Dendritic cell treated with granulocyte-macrophage colony-stimulating factor and Interleukin-4, amounts not matched to agents 40 ng/mL and 50 ng/mL, for 4 days (primary cell): ENCODE results near the gene GLCCI1.

Experiments
- H3K27ac Mint-ChIP-seq: one replicate; pipeline ENCODE4 v1.8.0; 2022; ENCODE audit warnings: mild to moderate bottlenecking, mixed read lengths
- H3K27me3 Mint-ChIP-seq: one replicate; pipeline ENCODE4 v1.8.0; 2022; ENCODE audit warnings: mild to moderate bottlenecking, mixed read lengths
- H3K36me3 Mint-ChIP-seq: one replicate; pipeline ENCODE4 v1.8.0; 2022; ENCODE audit warnings: low read depth, mixed read lengths
- H3K4me1 Mint-ChIP-seq: one replicate; pipeline ENCODE4 v1.8.0; 2022; ENCODE audit warnings: low read depth, mixed read lengths
- H3K4me3 Mint-ChIP-seq: one replicate; pipeline ENCODE4 v1.8.0; 2022; ENCODE audit warnings: mild to moderate bottlenecking, moderate library complexity, mixed read lengths
- H3K9me3 Mint-ChIP-seq: one replicate; pipeline ENCODE4 v1.8.0; 2022; ENCODE audit warnings: mixed read lengths
- intact Hi-C: fragments of 100-400 bp; cut with micrococcal nuclease; formaldehyde crosslinking; loops from one replicate; pipeline ENCODE4 v1.15.0; 2022

Gene GLCCI1

GRCh38 chr7:7969306-7970236 is 975 bp downstream of the GLCCI1 start:
- intact Hi-C loops: loop anchor here (2.0 to 10.0 kb wide), 5 partner anchors 102 to 787 kb away; partner anchors contain the start of genes C1GALT1, MIOS and UMAD1
- H3K27ac Mint-ChIP-seq: no peak overlapping the region
- peaks cover 11% of the 10 kb centered on the region for H3K4me1 Mint-ChIP-seq
- peaks cover 9% of the 10 kb centered on the region for H3K36me3 Mint-ChIP-seq
- peak overlapping the region; percentile 86 for H3K4me3 Mint-ChIP-seq
- peaks cover 1% of the 10 kb centered on the region for H3K27me3 Mint-ChIP-seq
- no peaks in the 10 kb centered on the region for H3K9me3 Mint-ChIP-seq

DNA sequence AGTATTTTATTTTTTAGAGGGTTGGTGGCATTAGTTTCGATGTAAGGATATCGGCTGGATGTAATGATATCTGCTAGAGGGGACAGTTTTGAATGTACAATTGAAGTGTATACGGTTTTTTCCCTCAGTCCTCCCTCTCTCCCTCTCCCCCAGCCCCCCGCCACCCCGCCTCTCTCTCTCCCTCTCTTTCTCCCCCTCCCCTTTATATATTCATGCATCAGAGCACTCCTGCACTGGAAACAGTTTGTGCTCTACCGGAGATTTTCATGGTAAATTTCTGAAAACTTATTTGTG is 1.6 kb downstream of the GLCCI1 start:
- H3K27ac Mint-ChIP-seq: no peak overlapping the region
- no peak overlapping the region for H3K4me3 Mint-ChIP-seq
- peaks cover 1% of the 10 kb centered on the region for H3K27me3 Mint-ChIP-seq
- peaks cover 11% of the 10 kb centered on the region for H3K4me1 Mint-ChIP-seq
- intact Hi-C loops: loop anchor here (10.0 kb wide), 1 partner anchor 215 kb away; no protein-coding TSS in a partner anchor
- peaks cover 9% of the 10 kb centered on the region for H3K36me3 Mint-ChIP-seq
- H3K9me3 Mint-ChIP-seq: no peaks in the 10 kb centered on the region

GRCh38 chr7:7970531-7971307 is 2.1 kb downstream of the GLCCI1 start:
- Mint-ChIP-seq H3K4me1 (peaks cover 11% of the 10 kb centered on the region), H3K9me3 (no peaks in the 10 kb centered on the region), H3K36me3 (peaks cover 9% of the 10 kb centered on the region), H3K4me3 (no peak overlapping the region), H3K27me3 (peaks cover 1% of the 10 kb centered on the region), H3K27ac (no peak overlapping the region)
- intact Hi-C loops: loop anchor here (10.0 kb wide), 1 partner anchor 216 kb away; no protein-coding TSS in a partner anchor

- Mint-ChIP-seq H3K36me3 (peaks cover 9% of the 10 kb centered on the region), H3K4me3 (no peak overlapping the region), H3K27ac (no peak overlapping the region), H3K9me3 (no peaks in the 10 kb centered on the region), H3K27me3 (peaks cover 1% of the 10 kb centered on the region), H3K4me1 (peaks cover 15% of the 10 kb centered on the region)
- intact Hi-C loops: loop anchor here (10.0 kb wide), 1 partner anchor 217 kb away; no protein-coding TSS in a partner anchor
These were observed 2.9 kb downstream of the GLCCI1 start for GRCh38 chr7:7971308-7972040.

DNA sequence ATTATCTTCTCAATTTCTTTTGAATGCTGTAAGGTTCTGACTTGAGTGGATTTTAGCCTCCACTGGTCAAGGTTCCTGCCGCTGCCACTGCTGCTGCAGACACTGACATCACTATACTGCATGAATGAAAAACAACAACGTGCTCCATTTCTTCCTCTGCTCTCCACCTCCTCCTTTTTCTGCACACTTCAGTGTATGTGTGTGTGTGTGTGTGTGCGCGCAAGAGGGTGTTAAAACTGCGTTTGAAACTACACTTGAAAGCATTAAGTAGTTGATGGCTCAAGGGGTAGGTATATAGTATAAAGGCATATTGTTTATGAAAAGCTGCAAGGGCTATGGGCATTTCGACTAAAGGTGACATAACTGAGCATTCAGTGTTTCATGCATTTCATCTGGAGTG is 3.5 kb downstream of the GLCCI1 start:
- Mint-ChIP-seq H3K4me3 (no peak overlapping the region), H3K36me3 (peaks cover 9% of the 10 kb centered on the region), H3K4me1 (peaks cover 16% of the 10 kb centered on the region), H3K27me3 (peaks cover 1% of the 10 kb centered on the region), H3K9me3 (no peaks in the 10 kb centered on the region), H3K27ac (no peak overlapping the region)
- intact Hi-C loops: loop anchor here (10.0 kb wide), 1 partner anchor 217 kb away; no protein-coding TSS in a partner anchor

DNA sequence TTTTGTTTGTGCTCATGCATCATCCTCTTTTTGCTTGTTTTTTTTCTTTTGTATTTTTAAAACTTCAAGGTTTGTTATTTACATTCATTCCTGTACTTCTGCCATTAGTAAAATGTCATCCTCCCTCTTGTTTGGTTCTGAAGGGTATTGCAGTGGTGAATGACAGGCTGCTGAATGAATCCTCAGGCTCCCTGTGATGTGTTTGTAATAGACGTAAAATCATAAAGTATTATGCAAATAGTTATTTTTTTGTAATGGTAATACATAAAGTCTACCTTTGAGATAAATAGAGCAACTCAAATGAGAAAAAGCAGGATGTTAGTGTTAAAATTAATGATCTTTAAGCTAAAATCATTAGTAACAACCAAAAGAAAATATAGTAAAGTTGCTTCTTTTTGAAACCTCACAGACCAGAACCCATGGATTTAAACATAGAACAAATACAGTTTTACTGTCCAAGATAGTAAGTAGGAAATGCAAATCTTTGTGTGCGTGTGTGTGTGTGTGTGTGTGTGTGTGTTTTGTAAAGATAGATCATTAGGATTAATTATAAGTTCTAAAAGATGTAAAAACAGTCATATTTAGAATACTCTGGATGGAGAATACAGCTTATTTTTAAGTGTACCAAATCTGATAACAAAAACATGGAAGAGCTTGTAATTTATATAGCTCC is 4.5 kb downstream of the GLCCI1 start:
- Mint-ChIP-seq H3K4me1 (peaks cover 11% of the 10 kb centered on the region), H3K36me3 (peaks cover 9% of the 10 kb centered on the region), H3K9me3 (no peaks in the 10 kb centered on the region), H3K4me3 (no peak overlapping the region), H3K27me3 (peaks cover 1% of the 10 kb centered on the region), H3K27ac (no peak overlapping the region)
- intact Hi-C loops: loop anchor here (10.0 kb wide), 1 partner anchor 218 kb away; no protein-coding TSS in a partner anchor

GRCh38 chr7:7976677-7977076 is 8.1 kb downstream of the GLCCI1 start:
- Mint-ChIP-seq H3K36me3 (no peaks in the 10 kb centered on the region), H3K4me3 (no peak overlapping the region), H3K4me1 (peaks cover 5% of the 10 kb centered on the region), H3K27me3 (no peaks in the 10 kb centered on the region), H3K27ac (no peak overlapping the region), H3K9me3 (no peaks in the 10 kb centered on the region)
- intact Hi-C loops: loop anchor here (10.0 kb wide), 1 partner anchor 222 kb away; no protein-coding TSS in a partner anchor

GRCh38 chr7:7977774-7978173 is 9.2 kb downstream of the GLCCI1 start:
- H3K4me3 Mint-ChIP-seq: no peak overlapping the region
- peaks cover 5% of the 10 kb centered on the region for H3K4me1 Mint-ChIP-seq
- no peaks in the 10 kb centered on the region for H3K27me3 Mint-ChIP-seq
- H3K27ac Mint-ChIP-seq: no peak overlapping the region
- H3K36me3 Mint-ChIP-seq: no peaks in the 10 kb centered on the region
- no peaks in the 10 kb centered on the region for H3K9me3 Mint-ChIP-seq
- intact Hi-C loops: loop anchor here (10.0 kb wide), 1 partner anchor 223 kb away; no protein-coding TSS in a partner anchor

- H3K27ac Mint-ChIP-seq: no peak overlapping the region
- intact Hi-C loops: loop anchor here (10.0 kb wide), 1 partner anchor 224 kb away; no protein-coding TSS in a partner anchor
- H3K4me1 Mint-ChIP-seq: peaks cover 5% of the 10 kb centered on the region
These were observed 10.3 kb downstream of the GLCCI1 start for GRCh38 chr7:7978860-7979259.

GRCh38 chr7:7979558-7979957 is 11.0 kb downstream of the GLCCI1 start:
- intact Hi-C loops: loop anchor here (10.0 kb wide), 1 partner anchor 225 kb away; no protein-coding TSS in a partner anchor
- no peaks in the 10 kb centered on the region for H3K9me3 Mint-ChIP-seq
- H3K4me3 Mint-ChIP-seq: no peak overlapping the region
- peaks cover 5% of the 10 kb centered on the region for H3K4me1 Mint-ChIP-seq
- no peaks in the 10 kb centered on the region for H3K27me3 Mint-ChIP-seq
- H3K36me3 Mint-ChIP-seq: no peaks in the 10 kb centered on the region
- no peak overlapping the region for H3K27ac Mint-ChIP-seq

More at GRCh38 chr7:7978860-7979259, 10.3 kb downstream of the GLCCI1 start:
- Mint-ChIP-seq H3K4me3 (no peak overlapping the region), H3K36me3 (no peaks in the 10 kb centered on the region), H3K27me3 (no peaks in the 10 kb centered on the region), H3K9me3 (no peaks in the 10 kb centered on the region)

DNA sequence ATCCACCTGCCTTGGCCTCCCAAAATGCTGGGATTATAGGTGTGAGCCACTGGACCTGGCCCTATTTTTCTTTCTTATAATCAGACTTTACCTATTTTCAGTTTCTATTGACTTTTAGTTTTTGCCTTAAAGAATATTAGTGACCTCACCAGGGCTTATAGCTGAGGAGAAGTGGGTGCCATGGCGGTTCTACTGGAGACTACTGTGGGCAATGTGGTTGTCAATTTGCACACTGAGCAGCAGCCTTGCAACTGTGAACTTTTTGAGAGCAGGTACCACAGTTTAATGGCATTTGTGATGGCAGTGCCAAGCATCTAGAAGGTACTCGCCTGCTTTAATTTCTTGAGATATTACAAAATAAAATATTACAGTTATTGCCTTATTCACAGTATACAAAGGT is 11.5 kb downstream of the GLCCI1 start:
- H3K36me3 Mint-ChIP-seq: no peaks in the 10 kb centered on the region
- H3K9me3 Mint-ChIP-seq: no peaks in the 10 kb centered on the region
- intact Hi-C loops: no loop called here
- H3K4me3 Mint-ChIP-seq: no peak overlapping the region
- no peak overlapping the region for H3K27ac Mint-ChIP-seq
- no peaks in the 10 kb centered on the region for H3K27me3 Mint-ChIP-seq
- peaks cover 5% of the 10 kb centered on the region for H3K4me1 Mint-ChIP-seq

DNA sequence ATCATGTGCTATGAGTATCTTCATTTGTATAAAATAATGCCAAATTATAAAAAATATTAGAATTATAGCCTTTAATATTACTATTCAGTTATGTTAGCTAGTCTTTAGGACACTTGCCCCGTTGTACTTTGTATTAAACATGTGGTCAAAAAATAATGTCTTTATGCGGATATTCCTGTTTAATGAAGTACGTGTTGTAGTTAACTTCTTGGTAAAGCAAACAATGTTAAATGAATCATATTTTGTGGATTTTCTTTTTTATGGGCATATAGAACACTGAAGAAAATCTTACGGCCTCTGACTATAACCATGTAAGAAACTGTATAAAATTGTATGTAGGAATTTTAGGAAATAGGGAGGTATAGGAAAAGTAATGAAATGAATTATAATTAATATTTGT is 14.3 kb downstream of the GLCCI1 start:
- no peaks in the 10 kb centered on the region for H3K27me3 Mint-ChIP-seq
- no peaks in the 10 kb centered on the region for H3K36me3 Mint-ChIP-seq
- H3K4me1 Mint-ChIP-seq: no peaks in the 10 kb centered on the region
- H3K9me3 Mint-ChIP-seq: no peaks in the 10 kb centered on the region
- no peak overlapping the region for H3K4me3 Mint-ChIP-seq
- H3K27ac Mint-ChIP-seq: no peak overlapping the region
- intact Hi-C loops: no loop called here

DNA sequence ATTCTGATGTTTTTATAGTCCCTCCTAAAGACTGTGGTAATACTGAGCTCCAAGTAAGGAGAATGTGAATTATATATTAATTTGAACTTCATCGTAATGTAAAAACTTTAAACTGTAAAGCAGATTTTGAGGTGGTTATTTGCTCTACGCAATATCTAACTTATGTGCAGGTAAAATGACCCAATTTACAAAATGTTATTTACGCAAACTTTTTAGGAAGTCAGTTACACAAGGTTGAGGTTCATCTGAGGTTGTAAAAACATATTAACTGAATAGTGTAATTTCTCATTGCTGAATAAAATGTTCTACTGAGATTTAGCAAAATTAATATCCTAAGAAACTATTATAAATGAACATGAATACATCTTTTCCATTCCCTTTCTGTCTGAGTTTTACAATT is 15.8 kb downstream of the GLCCI1 start:
- Mint-ChIP-seq H3K27ac (no peak overlapping the region), H3K4me3 (no peak overlapping the region), H3K36me3 (no peaks in the 10 kb centered on the region), H3K9me3 (no peaks in the 10 kb centered on the region), H3K4me1 (no peaks in the 10 kb centered on the region), H3K27me3 (no peaks in the 10 kb centered on the region)
- intact Hi-C loops: no loop called here
